GM18507 (cell line): ENCODE data around the gene SMPDL3B.
A peak's percentile ranks its signal among the peaks of the same experiment; 100 is the strongest.
"Not testable (repeated sequence)": the region's sequence is repeated elsewhere in the genome, so short reads cannot be mapped to it uniquely, and the experiment has no call there.

ENCODE experiments used
- DNase-seq: peaks from one replicate; pipeline ENCODE4 v3.0.0; 2011; ENCODE audit warnings: low read depth; ENCODE audit not compliant: insufficient read length; ENCODE audit errors: extremely low spot score
- FAIRE-seq: peaks from 2 replicates; lab custom pipeline; 2011; peaks lifted over from hg19 to GRCh38; lab: Jason Lieb, UNC

SMPDL3B gene

GRCh38 chr1:27967106-27967883, 32.5 kb downstream of the SMPDL3B start:
- FAIRE-seq (no peak), DNase-seq (no peak)

GRCh38 chr1:27967884-27968466, 33.2 kb downstream of the SMPDL3B start:
- DNase-seq (no peak), FAIRE-seq (no peak)

GRCh38 chr1:27968692-27969091, 33.9 kb downstream of the SMPDL3B start:
- FAIRE-seq (no peak), DNase-seq (no peak)

- DNase-seq (no peak), FAIRE-seq (no peak)
Observed at GRCh38 chr1:27970401-27970800, 35.6 kb downstream of the SMPDL3B start.

- FAIRE-seq = no peak
Observed at GRCh38 chr1:27971674-27972073, 36.9 kb downstream of the SMPDL3B start.

GRCh38 chr1:27972141-27972540, 37.3 kb downstream of the SMPDL3B start:
- DNase-seq (no peak), FAIRE-seq (no peak)

More at GRCh38 chr1:27971674-27972073, 36.9 kb downstream of the SMPDL3B start:
- DNase-seq = no peak

GRCh38 chr1:27973771-27974416, 39.1 kb downstream of the SMPDL3B start:
- no peak for FAIRE-seq
- no peak for DNase-seq

GRCh38 chr1:27974417-27974781, 39.6 kb downstream of the SMPDL3B start:
- DNase-seq (no peak), FAIRE-seq (no peak)

- peak; percentile 38 for FAIRE-seq
Observed at GRCh38 chr1:27979151-27979858, 44.5 kb downstream of the SMPDL3B start.

GRCh38 chr1:27979859-27980201, 45.0 kb downstream of the SMPDL3B start:
- DNase-seq (no peak), FAIRE-seq (no peak)

More at GRCh38 chr1:27979151-27979858, 44.5 kb downstream of the SMPDL3B start:
- no peak for DNase-seq

GRCh38 chr1:27980216-27980845, 45.5 kb downstream of the SMPDL3B start:
- no peak for FAIRE-seq
- DNase-seq = no peak

- DNase-seq (no peak), FAIRE-seq (no peak)
Observed at GRCh38 chr1:27981145-27981544, 46.3 kb downstream of the SMPDL3B start.

GRCh38 chr1:27990920-27991537, 56.2 kb downstream of the SMPDL3B start:
- no peak for FAIRE-seq
- DNase-seq = no peak

- no peak for DNase-seq
Observed at GRCh38 chr1:27992276-27992675, 57.5 kb downstream of the SMPDL3B start.

GRCh38 chr1:27993241-27993640, 58.4 kb downstream of the SMPDL3B start:
- FAIRE-seq (no peak), DNase-seq (no peak)

More at GRCh38 chr1:27992276-27992675, 57.5 kb downstream of the SMPDL3B start:
- no peak for FAIRE-seq

GRCh38 chr1:27994060-27994459, 59.3 kb downstream of the SMPDL3B start:
- FAIRE-seq (no peak), DNase-seq (no peak)

GRCh38 chr1:27994526-27994925, 59.7 kb downstream of the SMPDL3B start:
- FAIRE-seq, DNase-seq: not testable (repeated sequence)

- FAIRE-seq (no peak), DNase-seq (no peak)
Observed at GRCh38 chr1:27999055-27999454, 64.3 kb downstream of the SMPDL3B start.

GRCh38 chr1:28002600-28002999, 67.8 kb downstream of the SMPDL3B start:
- no peak for FAIRE-seq
- DNase-seq = no peak
